Lower leg skin (tissue), 4 donors: ENCODE data around the gene E2F1. TPM values are rescaled to one million over a fixed set of nuclear protein-coding genes. Genes with fewer than 3 reads are reported as not detected.
A peak's percentile ranks its signal among the peaks of the same experiment; 100 is the strongest.
"Not testable (repeated sequence)": the region's sequence is repeated elsewhere in the genome, so short reads cannot be mapped to it uniquely, and the experiment has no call there.

Experiments
- DNase-seq, 2 donors: peaks; one replicate each; pipeline ENCODE4 v3.0.0-alpha.2; 2019; ENCODE audit warnings: low spot score in 2 of 2
- H3K4me3 ChIP-seq: fragments of 200-600 bp; sonication (generic); 2 replicates; pipeline ENCODE4 v1.5.1; 2017; ENCODE audit warnings: mild to moderate bottlenecking, low read depth; ENCODE audit not compliant: poor library complexity, severe bottlenecking
- POLR2A ChIP-seq, 2 donors: fragments of 450-650 bp; IDR thresholded peaks; one replicate each; pipeline ENCODE4 v1.6.1; 2016 to 2017; ENCODE audit warnings: antibody characterized with exemption in 2 of 2, mild to moderate bottlenecking in 1 of 2, moderate library complexity in 1 of 2
- WGBS, 2 donors: methylation state at CpG; one replicate each; pipeline ENCODE4 v1.1.5; 2018; 5-methylcytosine and 5-hydroxymethylcytosine counted together
- intact Hi-C: fragments of 100-400 bp; cut with DNase I; formaldehyde crosslinking; loops from one replicate; pipeline ENCODE4 v1.15.0; 2023; ENCODE audit warnings: low total_unique reads
- total RNA-seq, 4 donors: library from RNA; depleted of rRNA; stranded (reverse); fragments of >200 nt; gene quantifications; one replicate each; pipeline ENCODE4 v1.1.0, GENCODE V29; 2016
- TF ChIP-seq, protein P1 (sequence below), 3 donors: fragments of 450-650 bp; IDR thresholded peaks; one replicate each; pipeline ENCODE4 v1.5.1; 2016; ENCODE audit warnings: antibody characterized with exemption in 3 of 3, mild to moderate bottlenecking in 3 of 3, moderate library complexity in 2 of 3

Gene E2F1
- total RNA-seq, 4 donors from 2014 or later = 1.4 to 6.3 (median 5.7) TPM

DNA sequence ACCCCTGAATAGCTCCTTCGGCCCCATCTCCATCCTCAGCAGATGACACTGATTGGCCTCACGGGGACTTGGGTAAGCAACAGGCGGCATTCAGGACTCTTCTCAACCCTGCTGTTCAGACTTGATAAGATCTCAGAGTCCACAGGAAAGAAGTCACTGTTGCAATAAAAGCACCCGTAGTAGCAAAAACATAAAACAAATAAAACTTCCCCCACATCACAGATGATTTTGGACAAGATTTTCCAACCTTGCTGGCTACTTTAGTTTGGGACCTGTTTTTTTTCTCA lies 41.2 kb downstream of the E2F1 start:
- intact Hi-C loops = no loop called here
- TF ChIP-seq, protein P1, sequence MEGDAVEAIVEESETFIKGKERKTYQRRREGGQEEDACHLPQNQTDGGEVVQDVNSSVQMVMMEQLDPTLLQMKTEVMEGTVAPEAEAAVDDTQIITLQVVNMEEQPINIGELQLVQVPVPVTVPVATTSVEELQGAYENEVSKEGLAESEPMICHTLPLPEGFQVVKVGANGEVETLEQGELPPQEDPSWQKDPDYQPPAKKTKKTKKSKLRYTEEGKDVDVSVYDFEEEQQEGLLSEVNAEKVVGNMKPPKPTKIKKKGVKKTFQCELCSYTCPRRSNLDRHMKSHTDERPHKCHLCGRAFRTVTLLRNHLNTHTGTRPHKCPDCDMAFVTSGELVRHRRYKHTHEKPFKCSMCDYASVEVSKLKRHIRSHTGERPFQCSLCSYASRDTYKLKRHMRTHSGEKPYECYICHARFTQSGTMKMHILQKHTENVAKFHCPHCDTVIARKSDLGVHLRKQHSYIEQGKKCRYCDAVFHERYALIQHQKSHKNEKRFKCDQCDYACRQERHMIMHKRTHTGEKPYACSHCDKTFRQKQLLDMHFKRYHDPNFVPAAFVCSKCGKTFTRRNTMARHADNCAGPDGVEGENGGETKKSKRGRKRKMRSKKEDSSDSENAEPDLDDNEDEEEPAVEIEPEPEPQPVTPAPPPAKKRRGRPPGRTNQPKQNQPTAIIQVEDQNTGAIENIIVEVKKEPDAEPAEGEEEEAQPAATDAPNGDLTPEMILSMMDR (IDR thresholded peaks at IDR 0.05) = no peak
- no peak for TF ChIP-seq POLR2A (IDR thresholded peaks at IDR 0.05)
- DNase-seq = no peak
- no peak overlapping the region for H3K4me3 ChIP-seq
- 76 to 79% methylated on average over 4 of the region's 4 CpGs for WGBS, 2 donors

DNA sequence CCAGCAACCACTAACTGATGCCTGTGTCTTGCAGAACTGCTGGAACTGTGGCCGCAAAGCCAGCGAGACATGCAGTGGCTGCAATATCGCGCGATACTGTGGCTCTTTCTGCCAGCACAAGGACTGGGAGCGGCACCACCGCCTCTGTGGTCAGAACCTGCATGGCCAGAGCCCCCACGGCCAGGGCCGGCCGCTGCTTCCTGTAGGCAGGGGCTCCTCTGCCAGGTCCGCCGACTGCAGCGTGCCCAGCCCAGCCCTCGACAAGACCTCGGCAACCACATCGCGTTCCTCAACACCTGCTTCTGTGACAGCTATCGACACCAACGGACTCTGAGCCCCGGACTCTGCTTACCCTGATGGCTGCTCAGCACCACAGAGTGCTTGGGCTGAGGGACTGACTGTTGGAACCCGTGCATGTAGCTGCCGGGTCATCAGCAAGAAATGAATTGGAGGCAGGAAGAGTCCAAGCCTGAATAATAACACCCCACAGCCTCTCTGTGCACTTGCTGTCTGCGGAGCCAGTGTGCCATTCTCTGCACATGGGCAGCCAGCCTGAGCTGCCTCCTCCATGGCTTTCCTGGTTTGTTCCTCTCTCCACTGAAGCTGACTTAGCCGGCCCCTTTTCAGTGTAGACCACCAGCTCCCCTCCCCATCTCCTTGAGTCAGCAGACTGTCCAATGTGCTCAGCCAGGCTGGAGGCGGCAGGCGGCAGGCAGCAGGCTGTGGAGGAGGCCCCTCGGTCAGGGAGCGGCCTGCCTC lies 41.7 kb downstream of the E2F1 start:
- no peak overlapping the region for H3K4me3 ChIP-seq
- peak in 1 of 2 donors; percentile 75 for DNase-seq
- intact Hi-C loops = no loop called here
- TF ChIP-seq POLR2A (IDR thresholded peaks at IDR 0.05) = no peak
- TF ChIP-seq, protein P1 (IDR thresholded peaks at IDR 0.05) = no peak
- WGBS, 2 donors = 90 to 91% methylated on average over 27 to 28 of the region's 28 CpGs

DNA sequence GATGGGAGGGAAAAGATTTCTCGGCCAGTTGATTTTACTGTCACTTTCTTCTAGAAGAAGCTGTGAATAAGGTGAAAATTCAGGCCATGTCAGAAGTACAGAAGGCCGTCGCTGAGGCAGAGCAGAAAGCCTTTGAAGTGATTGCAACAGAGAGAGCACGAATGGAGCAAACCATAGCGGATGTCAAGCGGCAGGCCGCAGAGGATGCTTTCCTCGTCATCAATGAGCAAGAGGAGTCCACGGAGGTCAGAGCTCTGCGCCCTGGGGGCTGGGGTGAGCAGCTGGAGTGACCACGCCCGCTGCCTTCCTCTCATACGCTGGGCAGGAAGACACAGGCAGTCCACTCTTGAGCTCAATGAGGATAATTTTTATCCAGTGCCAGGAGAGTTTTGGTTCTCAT lies 45.9 kb downstream of the E2F1 start:
- 82 to 90% methylated on average over 13 of the region's 13 CpGs for WGBS, 2 donors
- no peak overlapping the region for H3K4me3 ChIP-seq
- intact Hi-C loops = no loop called here
- TF ChIP-seq POLR2A (IDR thresholded peaks at IDR 0.05) = no peak
- TF ChIP-seq, protein P1 (IDR thresholded peaks at IDR 0.05) = no peak
- DNase-seq = peak in 1 of 2 donors; percentile 82

DNA sequence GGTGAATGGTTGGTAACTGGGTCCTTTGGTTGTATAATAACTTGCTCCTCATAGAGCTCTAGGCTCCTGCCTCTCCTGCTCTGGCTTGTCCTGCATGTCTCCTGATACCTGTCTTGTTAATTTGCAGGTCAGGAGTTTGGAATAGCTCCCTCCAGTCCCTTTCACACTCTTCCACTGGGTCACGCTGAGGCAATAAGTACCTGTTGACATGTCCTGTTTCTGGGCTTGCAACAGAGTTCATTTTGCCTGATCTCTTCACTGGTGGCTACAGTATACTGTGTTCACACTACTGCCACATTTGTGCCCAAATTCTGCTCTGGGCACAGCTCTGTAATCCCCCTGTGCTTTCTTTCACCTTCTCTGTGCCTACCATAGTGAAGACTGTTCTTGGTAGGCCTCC lies 49.4 kb downstream of the E2F1 start:
- DNase-seq = no peak
- H3K4me3 ChIP-seq = no peak overlapping the region
- TF ChIP-seq, protein P1 (IDR thresholded peaks at IDR 0.05) = no peak
- TF ChIP-seq POLR2A (IDR thresholded peaks at IDR 0.05) = no peak
- 87 to 100% methylated on average over 1 of the region's 1 CpG for whole genome bisulfite sequencing, 2 donors
- intact Hi-C loops = no loop called here

DNA sequence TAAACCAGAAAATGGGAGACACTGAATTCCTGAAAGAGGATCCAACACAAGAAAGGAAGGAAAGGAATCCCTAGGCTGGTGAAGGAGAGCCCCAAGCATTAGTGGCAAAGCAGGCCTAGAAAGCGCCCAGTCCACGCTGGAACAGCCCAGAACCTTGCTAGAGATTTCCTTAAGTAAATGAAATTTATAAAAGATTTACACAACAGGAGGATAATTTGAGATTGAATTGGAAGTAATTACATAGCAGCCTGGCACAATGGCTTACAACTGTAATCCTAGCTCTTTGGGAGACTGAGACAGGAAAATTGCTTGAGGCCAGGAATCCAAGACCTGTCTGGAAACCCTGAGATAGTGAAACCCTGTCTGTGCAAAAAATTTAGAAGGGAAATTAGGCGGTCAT lies 50.8 kb downstream of the E2F1 start:
- WGBS, 2 donors = 94 to 96% methylated on average over 3 of the region's 3 CpGs
- no peak overlapping the region for H3K4me3 ChIP-seq
- intact Hi-C loops = no loop called here
- DNase-seq = no peak
- TF ChIP-seq POLR2A (IDR thresholded peaks at IDR 0.05) = no peak
- TF ChIP-seq, protein P1 (IDR thresholded peaks at IDR 0.05) = no peak

DNA sequence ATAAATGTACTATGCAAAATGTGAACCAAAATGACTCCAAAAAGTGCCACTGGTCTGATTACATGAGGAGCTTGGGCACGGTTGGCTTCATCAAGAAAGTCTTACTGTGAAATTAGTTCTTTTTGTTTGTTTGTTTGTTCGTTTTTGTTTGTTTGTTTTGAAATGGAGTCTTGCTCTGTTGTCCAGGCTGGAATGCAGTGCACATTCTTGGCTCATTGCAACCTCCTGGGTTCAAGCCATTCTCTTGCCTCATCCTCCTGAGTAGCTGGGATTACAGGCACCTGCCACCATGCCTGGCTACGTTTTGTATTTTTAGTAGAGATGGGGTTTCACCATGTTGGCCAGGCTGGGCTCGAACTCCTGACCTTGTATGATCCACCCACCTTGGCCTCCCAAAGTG lies 54.3 kb downstream of the E2F1 start:
- DNase-seq, intact Hi-C loops, H3K4me3 ChIP-seq: not testable (repeated sequence)
- WGBS, 2 donors = 81 to 86% methylated on average over 4 of the region's 4 CpGs
